GM23338 (cell line): ENCODE data around the gene KCNN3. TPM values are rescaled to one million over a fixed set of nuclear protein-coding genes. Genes with fewer than 3 reads are reported as not detected.

Source experiments
- ATAC-seq: fragments of 200-7000 bp; cut with Tn5 transposase; 3 replicates; pipeline ENCODE4 v1.9.1; 2020
- DNase-seq: peaks from one replicate; pipeline ENCODE4 v3.0.0-alpha.2; 2015; ENCODE audit warnings: low spot score
- H2AFZ ChIP-seq: fragments of 200-600 bp; sonication (generic); 2 replicates; pipeline ENCODE4 v1.8.0; 2016; ENCODE audit warnings: antibody characterized with exemption, mild to moderate bottlenecking, moderate library complexity
- H3F3A ChIP-seq: fragments of 200-600 bp; sonication (generic); replicated peaks from 2 replicates; pipeline ENCODE4 v1.8.0; 2017; ENCODE audit warnings: antibody characterized with exemption, mixed run types, low read depth
- H3K27ac ChIP-seq: fragments of 200-600 bp; sonication (generic); 2 replicates; pipeline ENCODE4 v1.6.1; 2016; ENCODE audit warnings: low read depth
- H3K27me3 ChIP-seq: fragments of 200-600 bp; sonication (generic); 2 replicates; pipeline ENCODE4 v1.8.0; 2016; ENCODE audit warnings: mild to moderate bottlenecking, mixed run types, moderate library complexity; ENCODE audit not compliant: insufficient read depth
- H3K36me3 ChIP-seq: fragments of 200-600 bp; sonication (generic); 2 replicates; pipeline ENCODE4 v1.8.0; 2016; ENCODE audit warnings: mild to moderate bottlenecking; ENCODE audit not compliant: insufficient read depth
- H3K4me1 ChIP-seq: fragments of 200-600 bp; sonication (generic); 2 replicates; pipeline ENCODE4 v1.8.0; 2016; ENCODE audit warnings: mild to moderate bottlenecking, moderate library complexity; ENCODE audit not compliant: insufficient read depth
- H3K4me2 ChIP-seq: fragments of 200-600 bp; sonication (generic); 2 replicates; pipeline ENCODE4 v1.7.1; 2017; ENCODE audit warnings: mixed run types
- H3K4me3 ChIP-seq: fragments of 200-600 bp; sonication (generic); 2 replicates; pipeline ENCODE4 v1.6.1; 2016; ENCODE audit warnings: mixed run types
- H3K79me2 ChIP-seq: fragments of 200-600 bp; sonication (generic); replicated peaks from 2 replicates; pipeline ENCODE4 v1.8.0; 2017; ENCODE audit warnings: mild to moderate bottlenecking; ENCODE audit not compliant: insufficient read depth
- H3K9me2 ChIP-seq: fragments of 200-600 bp; sonication (generic); 2 replicates; pipeline ENCODE4 v1.8.0; 2017; ENCODE audit not compliant: insufficient read depth
- H4K20me1 ChIP-seq: fragments of 200-600 bp; sonication (generic); replicated peaks from 2 replicates; pipeline ENCODE4 v1.8.0; 2017; ENCODE audit warnings: mild to moderate bottlenecking; ENCODE audit not compliant: insufficient read depth
- H3K27ac Mint-ChIP-seq: 2 replicates; pipeline ENCODE4 v1.8.0; 2020; ENCODE audit warnings: inconsistent platforms, mild to moderate bottlenecking, moderate library complexity, mixed read lengths
- H3K27me3 Mint-ChIP-seq: 3 replicates; pipeline ENCODE4 v1.8.0; 2022; ENCODE audit warnings: low read depth, mild to moderate bottlenecking, moderate library complexity, mixed read lengths, inconsistent platforms; ENCODE audit not compliant: insufficient read depth, poor library complexity
- H3K36me3 Mint-ChIP-seq: 3 replicates; pipeline ENCODE4 v1.8.0; 2021; ENCODE audit warnings: low read depth, mild to moderate bottlenecking, inconsistent platforms, moderate library complexity, mixed read lengths
- H3K4me1 Mint-ChIP-seq: 3 replicates; pipeline ENCODE4 v1.8.0; 2020; ENCODE audit warnings: mild to moderate bottlenecking, inconsistent platforms, mixed read lengths
- H3K4me3 Mint-ChIP-seq: 3 replicates; pipeline ENCODE4 v1.8.0; 2021; ENCODE audit warnings: moderate library complexity, mild to moderate bottlenecking, inconsistent platforms, mixed read lengths
- H3K9me3 Mint-ChIP-seq: 3 replicates; pipeline ENCODE4 v1.8.0; 2020; ENCODE audit warnings: moderate library complexity, mild to moderate bottlenecking, inconsistent platforms, mixed read lengths
- CREB1 ChIP-seq: fragments of 250-450 bp; sonication (Bioruptor Pico); IDR thresholded peaks from 2 replicates; pipeline ENCODE4 v1.5.0; 2020; ENCODE audit warnings: low read depth, mild to moderate bottlenecking, moderate library complexity
- CTCF ChIP-seq, 2 experiments: fragments of 200-600 bp in 1 of 2; sonication (generic) in 1 of 2; conservative IDR thresholded peaks; 2 replicates each; pipeline versions ENCODE4 v1.5.1 to v1.6.1; 2016 to 2017; ENCODE audit warnings: antibody characterized with exemption in 2 of 2, low read depth in 2 of 2, mild to moderate bottlenecking in 2 of 2, moderate library complexity in 1 of 2
- ETS1 ChIP-seq: IDR thresholded peaks from 2 replicates; pipeline ENCODE4 v1.6.1; 2016; ENCODE audit warnings: antibody characterized with exemption
- EZH2 ChIP-seq: fragments of 200-600 bp; sonication (generic); IDR thresholded peaks from one replicate; pipeline ENCODE4 v1.8.0; 2017; ENCODE audit warnings: antibody characterized with exemption, mild to moderate bottlenecking, low read depth; ENCODE audit not compliant: unreplicated experiment
- JUNB ChIP-seq: IDR thresholded peaks from one replicate; pipeline ENCODE4 v1.6.1; 2016; ENCODE audit warnings: antibody characterized with exemption; ENCODE audit not compliant: unreplicated experiment
- POLR2AphosphoS5 ChIP-seq: IDR thresholded peaks from 2 replicates; pipeline ENCODE4 v1.6.1; 2016; ENCODE audit warnings: antibody characterized with exemption, low read depth
- STAT1 ChIP-seq: IDR thresholded peaks from one replicate; pipeline ENCODE4 v1.6.1; 2016; ENCODE audit warnings: antibody characterized with exemption; ENCODE audit not compliant: unreplicated experiment
- ZNF331 ChIP-seq: fragments of 250-450 bp; sonication (Bioruptor Pico); IDR thresholded peaks from 2 replicates; pipeline ENCODE4 v1.5.0; 2020; ENCODE audit warnings: low read depth, mild to moderate bottlenecking, moderate library complexity
- ZNF462 ChIP-seq: fragments of 250-450 bp; sonication (Bioruptor Pico); IDR thresholded peaks from 2 replicates; pipeline ENCODE4 v1.5.0; 2020; ENCODE audit warnings: mild to moderate bottlenecking, moderate library complexity
- polyA plus RNA-seq: library from polyadenylated mRNA; unstranded; fragments of >200 nt; fragmentation: Nextera tagmentation; extraction: Ambion mirVana; gene quantifications from 2 replicates; pipeline ENCODE4 v1.2.1, GENCODE V29; 2016
- total RNA-seq: library from RNA; depleted of rRNA; stranded (reverse); fragments of >200 nt; shearing (Covaris generic); gene quantifications from 2 replicates; pipeline ENCODE4 v1.2.3, GENCODE V29; 2014

Gene KCNN3
- total and polyA plus RNA-seq, 2 experiments from 2014 or later = 1.9 to 3.0 TPM

GRCh38 chr1:154784924-154785531 lies 85.1 kb downstream of the KCNN3 start:
- H2AFZ ChIP-seq = no peak overlapping the region
- no peak overlapping the region; the same call in 1 of the 2 replicates for H3K27ac Mint-ChIP-seq
- no peaks in the 10 kb centered on the region for H3K9me2 ChIP-seq
- no peak overlapping the region for H3K4me3 Mint-ChIP-seq
- peaks cover 15% of the 10 kb centered on the region for H3K27me3 Mint-ChIP-seq
- H3K36me3 ChIP-seq = no peaks in the 10 kb centered on the region
- peaks cover 6% of the 10 kb centered on the region; the same call in 1 of the 2 replicates for H3K4me1 ChIP-seq
- no peak overlapping the region for H3K27ac ChIP-seq
- H3K4me3 ChIP-seq = no peak overlapping the region
- H3K79me2 ChIP-seq = no peaks in the 10 kb centered on the region
- H3K4me2 ChIP-seq = no peak overlapping the region
- H3K27me3 ChIP-seq = no peaks in the 10 kb centered on the region
- H3K9me3 Mint-ChIP-seq = no peaks in the 10 kb centered on the region
- TF ChIP-seq STAT1 = no peak
- no peak for TF ChIP-seq ZNF331 (CRISPR knock-in tag)
- no peak for TF ChIP-seq ZNF462 (CRISPR knock-in tag)
- TF ChIP-seq CTCF (conservative IDR thresholded peaks at IDR 0.05; ENCODE audit: low read depth in 2 of 2) = no peak
- no peak for TF ChIP-seq ETS1
- TF ChIP-seq EZH2 = no peak
- no peak for TF ChIP-seq POLR2AphosphoS5
- TF ChIP-seq CREB1 = no peak
- no peak for TF ChIP-seq JUNB
- ATAC-seq = peak; percentile 72
- H3K4me1 Mint-ChIP-seq = peaks cover 19% of the 10 kb centered on the region
- no peaks in the 10 kb centered on the region for H4K20me1 ChIP-seq
- no peaks in the 10 kb centered on the region for H3K36me3 Mint-ChIP-seq
- no peaks in the 10 kb centered on the region for H3F3A ChIP-seq
- peak; percentile 19 for DNase-seq
